SK-N-SH (cell line): ENCODE data around the gene TPO.

Experiments
- NFIC ChIP-seq: IDR thresholded peaks from 2 replicates; pipeline ENCODE4 v1.4.0; 2012; ENCODE audit warnings: borderline replicate concordance
- TF ChIP-seq, protein P1 (sequence below): IDR thresholded peaks from 2 replicates; pipeline ENCODE4 v1.4.0; 2012; ENCODE audit warnings: low read depth, borderline replicate concordance
- TF ChIP-seq, protein P2 (sequence below): IDR thresholded peaks from 2 replicates; pipeline ENCODE4 v1.4.0; 2012; ENCODE audit warnings: low read depth
- TF ChIP-seq, protein P3 (sequence below): fragments of 200-600 bp; sonication (generic); IDR thresholded peaks from 2 replicates; pipeline ENCODE4 v1.6.1; 2017; ENCODE audit warnings: antibody characterized with exemption, mild to moderate bottlenecking, moderate library complexity

DNA sequence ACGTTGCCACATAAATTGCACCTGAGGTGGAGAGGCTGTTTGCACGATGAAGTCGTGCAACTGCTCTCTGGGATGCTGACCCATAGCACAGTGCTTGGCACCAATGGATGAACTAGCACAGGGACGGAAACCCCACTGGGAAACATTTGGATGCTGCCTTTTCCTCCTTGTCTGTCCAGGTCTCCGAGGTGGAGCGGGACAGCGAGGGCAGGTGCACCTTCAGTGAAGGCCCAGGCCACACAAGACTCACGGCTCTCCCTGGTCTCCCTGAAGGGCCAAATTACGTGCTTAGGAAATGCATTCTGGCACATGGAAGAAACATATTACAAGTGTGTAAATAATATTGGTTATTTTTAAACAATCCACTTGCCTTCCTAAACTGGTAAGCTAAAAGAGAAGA, 70.3 kb downstream of the TPO start:
- TF ChIP-seq, protein P1, sequence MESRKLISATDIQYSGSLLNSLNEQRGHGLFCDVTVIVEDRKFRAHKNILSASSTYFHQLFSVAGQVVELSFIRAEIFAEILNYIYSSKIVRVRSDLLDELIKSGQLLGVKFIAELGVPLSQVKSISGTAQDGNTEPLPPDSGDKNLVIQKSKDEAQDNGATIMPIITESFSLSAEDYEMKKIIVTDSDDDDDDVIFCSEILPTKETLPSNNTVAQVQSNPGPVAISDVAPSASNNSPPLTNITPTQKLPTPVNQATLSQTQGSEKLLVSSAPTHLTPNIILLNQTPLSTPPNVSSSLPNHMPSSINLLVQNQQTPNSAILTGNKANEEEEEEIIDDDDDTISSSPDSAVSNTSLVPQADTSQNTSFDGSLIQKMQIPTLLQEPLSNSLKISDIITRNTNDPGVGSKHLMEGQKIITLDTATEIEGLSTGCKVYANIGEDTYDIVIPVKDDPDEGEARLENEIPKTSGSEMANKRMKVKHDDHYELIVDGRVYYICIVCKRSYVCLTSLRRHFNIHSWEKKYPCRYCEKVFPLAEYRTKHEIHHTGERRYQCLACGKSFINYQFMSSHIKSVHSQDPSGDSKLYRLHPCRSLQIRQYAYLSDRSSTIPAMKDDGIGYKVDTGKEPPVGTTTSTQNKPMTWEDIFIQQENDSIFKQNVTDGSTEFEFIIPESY, result no peak
- TF ChIP-seq, protein P2, sequence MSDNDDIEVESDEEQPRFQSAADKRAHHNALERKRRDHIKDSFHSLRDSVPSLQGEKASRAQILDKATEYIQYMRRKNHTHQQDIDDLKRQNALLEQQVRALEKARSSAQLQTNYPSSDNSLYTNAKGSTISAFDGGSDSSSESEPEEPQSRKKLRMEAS, result no peak
- TF ChIP-seq, protein P3, sequence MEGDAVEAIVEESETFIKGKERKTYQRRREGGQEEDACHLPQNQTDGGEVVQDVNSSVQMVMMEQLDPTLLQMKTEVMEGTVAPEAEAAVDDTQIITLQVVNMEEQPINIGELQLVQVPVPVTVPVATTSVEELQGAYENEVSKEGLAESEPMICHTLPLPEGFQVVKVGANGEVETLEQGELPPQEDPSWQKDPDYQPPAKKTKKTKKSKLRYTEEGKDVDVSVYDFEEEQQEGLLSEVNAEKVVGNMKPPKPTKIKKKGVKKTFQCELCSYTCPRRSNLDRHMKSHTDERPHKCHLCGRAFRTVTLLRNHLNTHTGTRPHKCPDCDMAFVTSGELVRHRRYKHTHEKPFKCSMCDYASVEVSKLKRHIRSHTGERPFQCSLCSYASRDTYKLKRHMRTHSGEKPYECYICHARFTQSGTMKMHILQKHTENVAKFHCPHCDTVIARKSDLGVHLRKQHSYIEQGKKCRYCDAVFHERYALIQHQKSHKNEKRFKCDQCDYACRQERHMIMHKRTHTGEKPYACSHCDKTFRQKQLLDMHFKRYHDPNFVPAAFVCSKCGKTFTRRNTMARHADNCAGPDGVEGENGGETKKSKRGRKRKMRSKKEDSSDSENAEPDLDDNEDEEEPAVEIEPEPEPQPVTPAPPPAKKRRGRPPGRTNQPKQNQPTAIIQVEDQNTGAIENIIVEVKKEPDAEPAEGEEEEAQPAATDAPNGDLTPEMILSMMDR, result no peak
- no peak for TF ChIP-seq NFIC
